ENCODE results near the gene KIAA2012. TPM values are rescaled to one million over a fixed set of nuclear protein-coding genes. Genes with fewer than 3 reads are reported as not detected.

The KIAA2012 gene
- total RNA-seq (1 to 10 TPM in 1 of 7 donors, under 1 TPM in 4, not detected in 2; 0.24 to 5.2 (median 0.60) TPM), polyA plus RNA-seq (under 1 TPM; 0.05 to 0.10 TPM)
- long read RNA-seq, donor 1 = 0 reads
- long read RNA-seq, donor 2 = 0 reads
- long read RNA-seq, donor 3, partial matches to known transcripts = 0 of 1 reads
- long read RNA-seq, donor 3, other reads (novel, unspliced or antisense) = 1 of 1 reads

- no peaks in the 10 kb centered on the region for H3K36me3 ChIP-seq
- H3K9me3 ChIP-seq = no peaks in the 10 kb centered on the region
- no peak within 1 kb of the TSS for H3K27ac ChIP-seq
- H3K4me1 ChIP-seq (ENCODE audit: insufficient read depth) = no peaks in the 10 kb centered on the region
- no peak within 1 kb of the TSS for H3K4me3 ChIP-seq
- WGBS, 3 donors = 77 to 82% (median 80%) methylated on average over 11 of the region's 11 CpGs
- H3K27me3 ChIP-seq = no peaks in the 10 kb centered on the region
- no peak for DNase-seq
- intact Hi-C loops (cut with DNase I) = no loop called here
- TF ChIP-seq EP300 (IDR thresholded peaks at IDR 0.05) (no peak), CTCF (IDR thresholded peaks at IDR 0.05) (no peak), POLR2A (IDR thresholded peaks at IDR 0.05) (no peak)
Observed at GRCh38 chr2:202072737-202073401, at the start of gene KIAA2012. TSS of gene KIAA2012 (plus strand) at chr2:202073255. CDS start at chr2:202073628, 373 bp downstream.

- no peak for DNase-seq
- no peak overlapping the region for H3K4me3 ChIP-seq
- H3K9me3 ChIP-seq = no peaks in the 10 kb centered on the region
- no peaks in the 10 kb centered on the region for H3K27me3 ChIP-seq
- no peaks in the 10 kb centered on the region for H3K36me3 ChIP-seq
- TF ChIP-seq CTCF (IDR thresholded peaks at IDR 0.05) (no peak), POLR2A (IDR thresholded peaks at IDR 0.05) (no peak), EP300 (IDR thresholded peaks at IDR 0.05) (no peak)
- intact Hi-C loops (cut with DNase I) = no loop called here
- WGBS, 3 donors = 94 to 98% (median 97%) methylated on average over 8 of the region's 8 CpGs
- H3K4me1 ChIP-seq (ENCODE audit: insufficient read depth) = peaks cover 3% of the 10 kb centered on the region
- H3K27ac ChIP-seq = no peak overlapping the region
Observed at GRCh38 chr2:202023904-202024266, 49.2 kb upstream of the KIAA2012 start.

GRCh38 chr2:202024871-202025270 lies 48.2 kb upstream of the KIAA2012 start:
- TF ChIP-seq CTCF (IDR thresholded peaks at IDR 0.05) (no peak), POLR2A (IDR thresholded peaks at IDR 0.05) (no peak), EP300 (IDR thresholded peaks at IDR 0.05) (no peak)
- intact Hi-C loops (cut with DNase I) = no loop called here

DNA sequence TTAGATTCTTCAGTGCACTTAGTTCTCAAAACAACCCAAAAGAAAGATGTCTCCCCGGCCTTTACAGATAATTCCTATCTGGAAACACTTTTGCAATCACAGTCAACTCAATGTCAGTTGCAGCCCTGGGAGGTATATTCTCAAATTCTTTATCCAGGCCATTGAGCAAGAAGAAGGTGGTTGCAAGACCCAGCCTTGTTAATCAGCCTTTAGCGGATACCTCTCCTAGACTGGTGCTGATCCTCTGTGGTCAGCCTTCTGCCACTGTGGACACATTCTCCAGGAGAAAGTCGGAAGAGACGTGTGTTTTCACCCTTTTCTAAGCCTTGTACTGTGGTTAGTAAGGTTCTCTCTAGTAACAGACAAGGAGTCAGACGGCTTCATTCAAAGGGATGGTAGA lies 47.2 kb upstream of the KIAA2012 start:
- H3K36me3 ChIP-seq = no peaks in the 10 kb centered on the region
- no peak overlapping the region for H3K27ac ChIP-seq
- H3K4me3 ChIP-seq = no peak overlapping the region
- TF ChIP-seq EP300 (IDR thresholded peaks at IDR 0.05) = no peak
- no peak for TF ChIP-seq POLR2A (IDR thresholded peaks at IDR 0.05)
- TF ChIP-seq CTCF (IDR thresholded peaks at IDR 0.05) = no peak
- intact Hi-C loops (cut with DNase I) = no loop called here
- WGBS, 3 donors = 84 to 93% (median 91%) methylated on average over 5 of the region's 5 CpGs
- H3K27me3 ChIP-seq = no peaks in the 10 kb centered on the region
- no peaks in the 10 kb centered on the region for H3K9me3 ChIP-seq
- no peaks in the 10 kb centered on the region for H3K4me1 ChIP-seq (ENCODE audit: insufficient read depth)
- no peak for DNase-seq

More at GRCh38 chr2:202024871-202025270, 48.2 kb upstream of the KIAA2012 start:
- no peaks in the 10 kb centered on the region for H3K9me3 ChIP-seq
- H3K27me3 ChIP-seq = no peaks in the 10 kb centered on the region
- H3K4me3 ChIP-seq = no peak overlapping the region
- DNase-seq = no peak
- H3K4me1 ChIP-seq (ENCODE audit: insufficient read depth) = peaks cover 3% of the 10 kb centered on the region
- H3K27ac ChIP-seq = no peak overlapping the region
- H3K36me3 ChIP-seq = no peaks in the 10 kb centered on the region
- 92 to 96% (median 93%) methylated on average over 9 of the region's 9 CpGs for WGBS, 3 donors
